Right renal cortex interstitium (tissue), 3 donors: ENCODE measurements around the gene KRT80. TPM values are rescaled to one million over a fixed set of nuclear protein-coding genes. Genes with fewer than 3 reads are reported as not detected.

Experiments
- DNase-seq, 3 donors: peaks; one replicate each; pipeline ENCODE4 v3.0.0-alpha.2; 2013; ENCODE audit warnings: low read depth in 3 of 3, low spot score in 2 of 3
- polyA plus RNA-seq, 3 donors: library from polyadenylated mRNA; unstranded; fragments of 120-200 nt; gene quantifications; one replicate each; pipeline ENCODE4 v1.2.1, GENCODE V29; 2013; ENCODE audit not compliant: insufficient read length in 3 of 3

KRT80 gene
- polyA plus RNA-seq, 3 donors = 0.64 to 0.89 (median 0.76) TPM

DNA sequence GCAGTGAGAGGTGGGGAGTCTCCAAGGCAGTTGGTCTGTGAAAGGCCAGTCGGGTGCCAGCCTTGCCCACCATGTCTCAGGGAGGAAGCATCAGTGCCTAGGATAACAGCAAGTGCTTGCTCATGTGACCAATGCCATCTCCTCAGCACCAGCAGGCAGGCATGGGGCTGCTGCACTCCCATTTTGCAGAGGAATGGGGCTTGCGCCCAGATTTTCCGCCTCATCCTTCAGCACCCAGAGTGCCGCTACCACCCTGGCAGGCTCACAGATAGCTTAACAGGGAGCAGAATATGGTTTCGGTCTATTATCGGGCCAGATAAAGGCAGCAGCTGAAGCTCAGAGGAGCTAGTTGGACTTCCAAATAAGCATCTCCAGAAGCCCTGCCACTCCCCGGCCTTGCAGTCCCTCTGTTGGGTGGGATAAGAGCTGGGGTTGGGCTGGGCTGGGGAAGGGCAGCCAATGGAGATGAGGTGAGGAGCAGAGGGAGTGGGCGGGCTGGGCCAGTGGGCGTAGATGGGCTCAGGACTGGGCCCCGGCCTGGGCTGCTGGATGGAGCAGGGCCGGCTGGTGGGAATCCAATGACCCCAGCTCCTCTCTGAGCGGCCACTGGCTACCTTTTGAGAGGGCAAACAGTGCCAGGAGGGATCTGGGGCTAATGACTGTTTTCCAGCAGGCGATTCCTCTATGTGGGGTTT, 8.4 kb upstream of the KRT80 start:
- no peak for DNase-seq

DNA sequence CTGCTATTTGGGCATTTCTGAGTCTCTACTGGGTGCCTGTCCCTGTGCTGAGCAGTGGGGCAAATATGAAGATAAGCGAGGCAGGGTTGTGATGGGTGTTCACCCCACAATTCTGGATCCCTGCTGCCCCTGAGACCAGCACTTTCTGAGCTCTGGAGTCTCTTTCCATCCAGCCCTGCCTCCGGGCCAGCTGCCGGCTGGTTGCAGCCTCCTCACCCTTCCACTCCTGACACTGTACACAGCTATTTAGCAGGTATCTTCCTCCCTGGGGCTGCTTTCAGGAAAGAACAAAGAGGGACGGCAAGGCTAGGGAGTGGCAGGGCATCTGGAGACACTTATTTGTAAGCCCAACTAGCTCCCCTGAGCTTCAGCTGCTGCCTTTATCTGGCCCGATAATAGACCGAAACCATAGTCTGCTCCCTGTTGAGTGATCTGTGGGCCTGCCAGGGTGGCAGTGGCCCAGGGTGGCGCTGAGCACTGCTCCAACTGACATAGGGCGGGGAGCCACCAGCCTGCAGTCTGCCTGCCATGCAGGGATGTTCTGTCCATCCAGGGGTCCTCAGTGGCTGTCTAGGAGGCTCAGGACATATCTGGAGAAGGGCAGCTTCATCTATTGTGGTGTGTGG, 7.6 kb upstream of the KRT80 start:
- DNase-seq = no peak

DNA sequence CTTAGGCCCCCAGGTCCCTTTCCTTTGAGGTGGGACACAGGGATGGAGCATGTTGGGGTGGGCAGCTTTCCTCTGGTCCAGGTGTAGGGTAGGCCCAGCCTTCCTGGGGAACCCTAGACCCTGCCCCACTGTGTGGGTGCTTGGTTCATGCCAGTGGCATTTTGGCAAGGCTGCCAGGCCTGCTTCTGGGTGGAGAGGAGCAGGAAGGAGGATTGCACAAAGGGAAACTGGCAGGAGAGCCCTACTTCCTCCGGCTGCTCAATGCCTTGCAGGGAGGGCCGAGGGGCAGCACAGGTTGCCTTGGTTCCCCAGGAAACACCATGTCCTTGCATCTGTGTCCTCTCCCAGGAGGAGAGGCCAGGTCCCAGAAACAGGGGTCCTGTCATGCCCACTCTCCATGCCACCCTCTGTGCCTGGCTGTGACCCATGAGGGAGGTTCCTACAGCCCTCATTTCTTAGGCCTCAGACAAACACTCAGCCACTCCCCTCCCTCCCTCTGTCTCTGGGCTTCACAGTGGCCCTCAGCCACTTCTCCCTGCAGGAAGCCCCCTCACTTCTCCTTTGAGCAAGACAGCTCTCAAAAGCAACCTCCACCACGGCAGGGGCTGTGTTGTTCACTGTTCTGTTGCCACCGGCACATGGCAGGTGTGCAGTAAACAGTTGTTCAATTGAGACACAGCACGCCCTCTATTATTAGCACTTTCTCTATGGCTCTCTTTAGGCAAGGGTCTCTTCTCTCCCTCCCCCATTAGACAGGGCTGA, 6.8 kb upstream of the KRT80 start:
- DNase-seq = no peak

DNA sequence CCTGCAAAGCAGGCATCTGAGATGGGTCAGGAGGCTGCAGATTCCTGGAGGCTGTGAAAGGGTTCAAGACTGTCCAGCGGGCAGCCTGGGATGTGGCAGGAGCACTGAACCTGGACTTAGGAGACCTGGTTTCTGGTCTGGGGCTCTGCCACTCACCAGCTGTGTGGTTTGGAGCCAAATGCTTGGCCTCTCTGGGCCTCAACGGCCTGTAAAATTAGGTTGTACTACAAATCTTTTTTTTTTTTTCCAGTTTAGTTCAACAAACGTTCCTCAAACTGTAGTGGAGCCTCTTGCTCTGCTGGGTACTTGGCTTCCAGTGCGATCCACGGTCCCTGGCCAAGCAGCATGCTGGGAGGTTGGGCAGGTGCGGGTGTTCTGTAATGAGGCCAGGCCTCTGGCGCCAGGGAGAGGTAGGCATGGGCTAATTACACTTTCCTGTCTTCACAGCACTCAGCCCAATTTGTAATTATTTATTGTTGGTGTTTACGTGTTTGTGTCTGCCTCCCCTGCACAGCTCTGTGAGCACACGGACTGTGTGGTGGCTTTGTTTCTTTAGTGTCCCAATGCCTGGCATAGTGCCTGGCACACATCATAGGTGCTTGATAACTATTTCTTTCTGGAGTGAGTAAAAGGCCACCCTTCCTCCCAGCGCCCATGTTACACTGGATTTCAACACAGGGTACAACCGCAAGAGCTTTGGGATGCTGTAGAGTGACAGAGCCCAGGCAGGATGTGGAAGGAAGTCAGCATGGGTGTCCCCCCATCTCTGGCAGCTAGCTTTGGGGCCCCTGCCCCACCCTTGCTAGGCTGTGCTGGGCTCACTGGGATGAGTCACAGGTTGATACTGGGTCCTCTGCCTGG, 5.8 kb upstream of the KRT80 start:
- no peak for DNase-seq

DNA sequence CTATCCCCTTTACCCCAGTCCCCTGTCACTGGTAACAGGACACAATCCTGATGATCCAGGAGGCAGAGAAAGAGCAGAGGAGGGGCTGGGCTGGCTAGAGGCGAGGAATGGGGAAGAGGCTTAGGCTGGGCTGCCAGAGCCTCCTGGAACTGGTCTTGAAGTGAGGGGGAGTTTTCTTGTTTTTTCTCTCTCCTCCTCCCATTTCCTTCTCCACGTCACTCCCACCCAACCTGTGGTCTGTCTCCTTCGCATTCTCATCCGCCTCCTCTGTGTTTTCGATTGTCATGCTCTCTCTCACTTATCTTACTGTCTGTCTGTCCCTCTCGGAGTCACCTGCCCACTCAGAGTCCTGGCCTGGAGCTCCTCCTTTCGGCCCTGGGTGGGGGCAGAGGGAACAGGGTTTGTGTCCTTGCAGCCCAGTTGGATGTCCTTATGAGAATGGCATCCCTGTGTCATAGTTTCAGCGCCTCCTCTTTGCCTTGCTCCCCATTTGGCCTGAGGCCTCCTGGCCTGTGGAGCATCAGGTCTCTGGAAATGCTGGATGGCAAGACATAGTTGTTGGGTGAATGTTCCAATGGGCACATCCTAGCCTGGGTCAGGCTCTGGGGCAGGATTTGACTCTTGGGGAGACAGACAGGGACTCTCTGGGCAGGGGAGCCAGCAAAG, 3.4 kb upstream of the KRT80 start:
- no peak for DNase-seq

DNA sequence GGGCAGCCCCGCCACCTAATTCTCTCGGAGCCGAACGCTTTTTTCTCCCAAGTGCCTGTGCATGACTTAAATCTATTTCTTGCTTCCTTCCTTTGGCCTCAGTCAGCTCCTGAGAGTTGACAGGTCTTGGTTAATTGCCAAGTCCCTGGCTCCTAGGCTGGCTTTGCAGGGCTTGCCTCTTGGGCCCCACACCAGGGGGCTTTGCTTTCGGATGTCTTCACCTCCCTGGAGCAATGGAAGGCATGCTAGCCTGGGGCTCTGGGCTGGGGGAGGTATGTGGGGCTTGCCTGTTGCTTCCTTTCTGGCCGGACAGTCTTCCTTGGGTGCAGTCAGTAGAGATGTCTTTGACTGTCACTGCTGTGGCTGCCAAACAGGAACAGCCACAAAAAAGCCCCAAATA, 2.2 kb upstream of the KRT80 start:
- DNase-seq = no peak

DNA sequence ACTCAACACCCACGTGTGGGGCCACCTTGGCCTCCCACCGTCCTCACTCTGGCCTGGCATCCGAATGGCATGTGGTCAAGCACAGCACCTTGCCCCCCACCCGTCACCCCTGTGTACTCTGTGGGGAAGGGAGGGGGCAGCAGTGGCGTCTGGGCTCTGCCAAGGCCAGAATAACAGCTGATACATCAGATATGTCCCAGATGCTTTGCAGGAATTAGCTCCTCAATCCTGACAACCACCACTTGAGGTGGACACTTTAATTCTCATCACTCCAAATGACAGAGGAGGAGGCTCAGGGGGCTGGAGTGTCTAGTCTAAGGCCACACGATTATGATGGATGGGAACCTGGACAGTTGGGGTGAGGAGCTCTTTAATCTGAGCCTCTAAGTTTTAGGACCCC, 1.7 kb upstream of the KRT80 start:
- DNase-seq = no peak

DNA sequence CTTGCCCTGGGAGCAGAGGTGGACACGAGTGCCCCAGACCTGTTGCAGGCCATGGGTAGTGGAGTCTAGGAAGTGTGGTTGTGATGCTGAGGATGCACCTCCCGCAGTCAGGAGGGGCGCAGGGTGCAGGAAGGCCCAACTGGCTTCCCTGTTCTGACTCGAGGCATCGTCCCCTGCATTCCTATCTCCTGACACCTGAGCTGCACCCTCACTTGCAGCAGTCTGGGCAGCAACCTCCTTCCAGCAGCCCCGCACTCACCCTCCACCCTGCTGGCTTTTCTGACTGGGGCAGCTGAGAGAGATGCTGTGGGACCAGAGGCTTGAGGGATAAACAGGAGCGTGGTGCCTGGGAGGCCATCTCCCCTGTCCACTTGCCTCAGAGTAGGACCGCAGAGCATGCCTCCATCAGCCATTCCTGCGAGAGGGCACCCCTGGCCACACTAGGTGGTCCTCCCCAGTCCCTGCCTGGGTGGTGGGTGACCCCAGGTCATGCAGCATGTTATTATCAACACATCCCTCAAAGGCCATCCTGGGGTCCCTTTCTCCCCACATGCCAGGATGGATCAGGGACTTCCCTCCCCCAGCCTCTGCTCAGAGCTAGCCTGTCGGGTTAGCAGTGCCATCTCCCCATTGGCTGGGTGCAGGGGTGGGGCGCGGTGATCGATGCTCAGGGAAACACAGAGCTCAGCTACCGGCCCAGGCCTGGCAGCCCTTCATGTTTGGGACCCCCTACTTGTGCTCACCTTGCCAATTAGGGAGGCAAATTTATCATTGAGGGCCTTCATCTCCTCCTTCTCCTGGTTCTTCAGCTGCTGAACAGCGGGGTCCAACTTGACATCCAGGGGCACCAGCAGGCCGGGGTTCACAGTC, 719 bp downstream of the KRT80 start:
- no peak for DNase-seq

DNA sequence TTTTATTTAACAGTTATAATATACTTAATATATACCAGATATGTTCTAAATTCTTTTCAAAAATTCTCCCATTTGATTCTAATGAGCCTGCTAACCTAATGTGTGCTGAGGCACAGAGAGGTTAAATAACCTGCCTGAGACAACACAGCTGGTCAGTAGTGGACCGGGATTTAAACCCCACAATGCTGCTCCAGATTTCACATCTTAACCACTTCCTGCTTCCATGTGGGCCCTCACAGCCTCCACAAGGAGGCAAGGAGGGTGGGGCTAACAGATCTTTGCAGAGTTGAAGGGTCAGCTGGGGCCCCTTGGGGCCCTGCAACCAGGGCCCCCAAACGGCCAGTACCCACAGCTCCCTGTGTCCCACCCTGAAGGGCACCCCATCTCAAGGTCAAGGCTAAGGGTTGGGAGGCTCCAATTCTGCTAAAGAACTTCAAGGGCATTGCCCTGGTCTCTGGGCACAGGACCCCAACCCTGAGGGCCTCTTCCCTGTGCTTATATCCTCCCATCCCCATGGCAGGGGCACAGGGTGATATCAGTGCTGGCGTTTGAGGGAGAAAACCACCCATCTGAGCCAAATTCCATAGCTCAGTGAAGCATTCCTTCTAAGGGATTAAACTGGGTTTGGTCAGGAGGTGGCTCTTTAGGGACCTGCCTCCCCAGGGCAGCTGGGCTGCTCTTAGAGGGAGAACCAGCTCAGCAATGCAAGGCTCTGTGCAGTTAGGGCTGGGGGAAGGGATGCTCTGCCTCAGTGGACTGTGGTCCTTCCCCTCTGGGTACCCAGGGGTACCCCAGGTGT, 2.2 kb downstream of the KRT80 start:
- no peak for DNase-seq

DNA sequence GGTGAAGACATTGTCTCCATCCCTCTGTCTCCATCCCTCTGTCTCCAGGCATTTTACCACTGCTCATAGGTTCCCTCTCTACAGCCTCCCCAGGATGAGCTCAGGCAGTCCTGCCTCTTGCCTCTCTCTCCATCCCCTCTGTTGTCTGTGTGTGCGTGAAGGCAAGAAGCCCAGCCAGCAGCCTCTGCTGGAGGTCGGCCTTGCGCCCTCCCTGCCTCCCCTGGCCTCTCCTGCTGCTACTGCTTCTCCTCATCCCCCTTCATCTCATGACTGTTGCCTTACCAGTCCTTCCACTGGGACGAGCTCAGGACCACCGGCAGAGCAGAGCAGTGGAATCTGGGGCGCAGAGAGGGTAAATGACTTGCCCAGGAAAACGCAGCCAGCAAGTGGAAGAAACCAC, 3.2 kb downstream of the KRT80 start:
- DNase-seq = no peak

DNA sequence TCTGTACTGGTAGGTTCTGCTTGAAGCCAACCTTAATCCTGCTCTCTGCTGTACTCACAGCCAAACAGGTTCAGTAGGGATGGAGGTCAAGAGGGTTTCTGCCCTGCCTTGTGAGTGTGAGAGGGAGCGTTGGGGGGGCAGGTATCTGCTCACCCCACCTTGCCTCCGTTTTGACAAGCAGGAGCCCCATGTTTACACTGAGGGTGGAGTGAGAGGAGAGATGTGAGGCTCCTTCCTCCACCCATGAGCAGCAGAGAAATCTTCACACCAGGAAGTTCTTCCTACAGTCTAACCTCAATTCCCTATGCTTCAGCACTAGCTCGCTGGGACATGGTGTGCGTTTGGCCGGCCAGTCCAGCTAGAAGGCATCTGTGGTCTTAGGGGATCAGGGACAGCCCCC, 4.2 kb downstream of the KRT80 start:
- no peak for DNase-seq

DNA sequence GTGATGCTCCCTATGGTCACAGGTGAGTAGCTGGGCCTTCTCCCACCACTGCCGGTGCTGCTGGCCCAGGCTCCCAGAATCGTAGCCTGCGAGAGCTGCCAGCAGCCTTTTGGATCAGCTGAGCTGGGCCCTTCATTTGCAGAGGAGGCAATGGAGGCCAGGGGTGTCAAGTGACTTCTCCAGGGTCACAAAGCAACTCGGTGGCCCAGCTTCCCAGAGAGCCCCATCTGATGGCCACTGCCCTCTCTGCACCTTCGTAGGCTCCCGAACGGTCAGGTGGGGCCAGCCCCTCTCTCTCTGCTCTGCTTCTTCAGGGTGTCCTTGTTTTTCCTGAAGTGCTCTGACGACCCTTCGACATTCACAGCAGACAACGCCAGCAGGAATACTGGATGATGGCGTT, 4.6 kb downstream of the KRT80 start:
- no peak for DNase-seq

DNA sequence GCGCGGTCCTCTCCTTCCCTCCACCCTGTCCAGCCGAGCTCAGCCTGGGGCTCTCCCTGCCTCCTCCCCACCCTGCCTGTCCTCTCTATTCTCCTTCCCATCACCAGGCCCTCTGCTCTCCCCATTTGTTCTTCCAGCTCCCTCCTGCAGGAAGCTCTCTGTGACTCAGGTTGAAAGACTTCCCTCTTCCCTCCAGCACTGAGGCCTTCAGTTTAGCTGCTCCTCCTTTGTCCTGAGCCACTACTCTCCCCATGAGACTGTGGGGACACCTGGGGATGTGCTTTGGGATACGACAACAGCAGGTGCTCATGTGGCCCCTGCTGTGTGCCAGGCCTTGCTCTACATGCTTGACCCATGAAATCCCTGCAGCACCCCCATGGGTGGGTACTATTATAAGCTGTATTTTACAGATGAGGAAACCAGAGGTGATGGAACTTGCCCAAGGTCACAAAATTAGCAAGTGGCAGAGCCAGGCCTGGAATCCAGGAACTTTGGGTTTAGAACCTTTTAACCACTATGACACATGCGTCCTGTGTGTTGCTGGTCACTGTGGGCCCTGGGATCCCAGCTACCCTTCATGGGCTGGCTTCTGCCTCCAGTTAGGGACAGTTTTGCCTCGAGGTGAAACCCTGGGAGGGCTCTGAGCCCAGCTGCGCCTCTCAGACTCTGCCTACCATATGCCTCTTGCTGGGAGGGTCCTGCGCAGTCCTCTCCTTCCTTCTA, 5.5 kb downstream of the KRT80 start:
- no peak for DNase-seq

DNA sequence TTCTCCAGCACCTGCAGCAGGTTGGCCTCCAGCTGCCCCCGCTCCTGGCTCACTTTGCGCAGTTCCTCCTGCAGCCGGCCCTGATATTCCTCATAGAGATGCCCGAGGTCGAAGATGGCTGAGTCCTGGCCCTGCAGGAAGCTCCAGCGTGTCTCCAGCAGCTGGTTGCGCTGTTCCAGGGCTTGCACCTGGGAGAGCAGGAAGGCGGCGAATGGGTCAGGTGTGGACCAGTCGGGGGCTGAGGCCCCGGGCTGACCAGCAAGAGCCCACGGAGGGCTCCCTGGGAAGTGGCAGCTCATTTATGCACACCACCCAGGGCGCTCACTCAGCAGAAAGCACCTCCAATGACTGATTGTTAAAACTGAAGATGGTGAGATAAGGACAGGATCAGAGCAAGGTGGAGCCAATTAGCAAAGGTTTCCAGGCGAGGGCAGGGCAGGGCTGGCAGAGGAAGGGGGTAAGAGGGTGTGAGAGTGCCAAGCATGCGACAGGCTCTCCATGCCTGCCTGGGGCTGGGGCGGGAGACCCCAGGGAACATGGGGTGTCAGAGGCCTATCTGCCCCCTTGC, 6.3 kb downstream of the KRT80 start:
- no peak for DNase-seq

DNA sequence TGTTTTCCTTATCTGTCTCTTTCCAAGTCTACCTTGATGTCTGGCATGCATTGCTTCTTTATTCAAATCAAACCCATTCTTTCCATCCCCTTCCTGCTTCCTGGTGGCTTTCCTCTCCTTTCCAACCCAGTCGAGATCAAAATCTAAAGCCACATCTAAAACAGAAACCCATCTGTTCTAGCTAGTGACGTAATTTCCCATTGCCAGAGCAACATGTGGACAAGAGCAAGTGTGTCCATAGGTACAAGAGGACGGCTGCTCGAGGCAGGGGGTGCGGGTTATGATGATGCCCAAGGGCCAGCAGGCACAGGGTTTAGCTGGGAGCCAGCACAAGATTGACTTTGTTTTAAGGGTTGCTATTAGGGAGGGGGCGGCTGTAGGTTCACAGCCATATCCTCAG, 7.0 kb downstream of the KRT80 start:
- no peak for DNase-seq

DNA sequence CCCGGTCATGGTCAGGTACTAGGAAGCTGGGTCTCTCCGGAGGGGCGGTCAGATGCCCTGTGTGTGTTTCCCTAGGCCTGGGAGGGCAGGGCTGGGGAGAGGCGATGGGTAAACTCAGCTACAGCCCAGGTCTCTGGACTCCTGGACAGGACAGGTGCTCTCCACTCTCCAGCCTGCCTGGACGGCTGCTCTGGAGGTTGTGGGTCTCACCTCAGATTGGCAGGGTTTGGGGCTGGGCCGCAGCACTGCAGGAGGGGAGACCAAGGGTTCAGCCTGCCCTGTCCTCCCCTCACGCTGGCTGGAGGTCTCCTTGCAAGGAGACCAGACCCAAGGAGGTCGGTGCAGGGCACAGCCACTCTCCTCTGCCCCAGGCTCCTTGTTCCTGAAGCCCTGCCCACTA, 7.8 kb downstream of the KRT80 start:
- DNase-seq = no peak

DNA sequence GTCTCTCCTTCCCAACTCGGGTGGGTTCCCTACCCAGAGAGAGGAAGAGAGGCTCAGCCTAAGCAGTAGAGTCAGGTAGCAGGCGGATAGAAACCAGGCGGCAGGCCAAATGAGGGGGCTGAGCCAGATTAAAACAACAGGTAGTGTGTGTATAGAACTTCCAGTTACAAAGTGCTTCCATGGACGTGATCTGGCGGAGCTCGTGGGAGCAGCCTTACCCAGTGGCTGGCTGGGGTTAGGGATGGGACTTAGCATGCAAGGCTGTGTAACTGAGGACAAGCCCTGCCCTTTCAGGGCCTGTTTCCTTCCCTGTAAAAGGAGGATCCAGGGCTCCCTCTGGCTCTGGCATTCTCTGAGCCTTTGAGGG, 8.3 kb downstream of the KRT80 start:
- no peak for DNase-seq
